Lower lobe of right lung (tissue), 2 donors: Measurements from ENCODE around the gene RPS29. TPM values are rescaled to one million over a fixed set of nuclear protein-coding genes. Genes with fewer than 3 reads are reported as not detected.

Source experiments
- ATAC-seq, 2 donors: fragments of 200-7000 bp; cut with Tn5 transposase; one replicate each; pipeline ENCODE4 v1.9.1; 2020 to 2022; ENCODE audit warnings: mild to moderate bottlenecking in 2 of 2, moderate library complexity in 2 of 2
- DNase-seq: peaks from one replicate; pipeline ENCODE4 v3.0.0-alpha.2; 2020
- H3K27ac ChIP-seq: fragments of 200-600 bp; one replicate; pipeline ENCODE4 v1.8.0; 2022
- H3K27me3 ChIP-seq: fragments of 200-600 bp; one replicate; pipeline ENCODE4 v1.8.0; 2022; ENCODE audit warnings: low read depth
- H3K36me3 ChIP-seq: fragments of 200-600 bp; one replicate; pipeline ENCODE4 v1.8.0; 2022; ENCODE audit warnings: mild to moderate bottlenecking
- H3K4me1 ChIP-seq: fragments of 200-600 bp; one replicate; pipeline ENCODE4 v1.8.0; 2022
- H3K4me3 ChIP-seq: fragments of 200-600 bp; one replicate; pipeline ENCODE4 v1.8.0; 2022; ENCODE audit warnings: mild to moderate bottlenecking
- H3K9me3 ChIP-seq: fragments of 200-600 bp; one replicate; pipeline ENCODE4 v1.8.0; 2022
- CTCF ChIP-seq: fragments of 200-600 bp; IDR thresholded peaks from one replicate; pipeline ENCODE4 v1.8.0; 2022; ENCODE audit warnings: antibody characterized with exemption, mild to moderate bottlenecking
- intact Hi-C: fragments of 100-400 bp; cut with DNase I; formaldehyde crosslinking; loops from one replicate; pipeline ENCODE4 v1.11.0; 2022
- total RNA-seq: library from RNA; stranded (reverse); fragmentation: NEBNext Ultra II Directional; extraction: Animal tissue kit (Norgen Biotek cat#: 25700); gene quantifications from one replicate; pipeline ENCODE4 v1.2.1, GENCODE V29; 2021
- donor health status: DM: no; HTN: yes; CAD: no; lungs with severe emphysema.

Gene RPS29
- total RNA-seq, 1 donor from 2014 or later, result 1,209 TPM

- no peak overlapping the region for H3K27ac ChIP-seq
- intact Hi-C loops, result no loop called here
Observed at GRCh38 chr14:49551569-49551968, 34.6 kb downstream of the RPS29 start.

GRCh38 chr14:49550286-49551184 is 35.6 kb downstream of the RPS29 start:
- Histone ChIP-seq H3K27me3 (no peaks in the 10 kb centered on the region), H3K9me3 (no peaks in the 10 kb centered on the region), H3K36me3 (no peaks in the 10 kb centered on the region), H3K27ac (no peak overlapping the region), H3K4me3 (no peak overlapping the region), H3K4me1 (no peaks in the 10 kb centered on the region)
- DNase-seq (no peak), ATAC-seq (no peak)
- intact Hi-C loops, result no loop called here
- no peak for TF ChIP-seq CTCF

More at GRCh38 chr14:49551569-49551968, 34.6 kb downstream of the RPS29 start:
- Histone ChIP-seq H3K4me1 (no peaks in the 10 kb centered on the region), H3K4me3 (no peak overlapping the region), H3K36me3 (no peaks in the 10 kb centered on the region), H3K27me3 (no peaks in the 10 kb centered on the region), H3K9me3 (no peaks in the 10 kb centered on the region)
- TF ChIP-seq CTCF, result no peak
- no peak for DNase-seq
- ATAC-seq, result no peak

- DNase-seq, result no peak
- Histone ChIP-seq H3K4me3 (no peak overlapping the region), H3K36me3 (no peaks in the 10 kb centered on the region), H3K27ac (no peak overlapping the region), H3K9me3 (no peaks in the 10 kb centered on the region), H3K27me3 (no peaks in the 10 kb centered on the region), H3K4me1 (no peaks in the 10 kb centered on the region)
- no peak for TF ChIP-seq CTCF
- no peak for ATAC-seq
- intact Hi-C loops, result no loop called here
Observed at GRCh38 chr14:49549881-49550280, 36.3 kb downstream of the RPS29 start.

GRCh38 chr14:49549446-49549845 is 36.7 kb downstream of the RPS29 start:
- ATAC-seq (no peak), DNase-seq (no peak)
- no peak for TF ChIP-seq CTCF
- Histone ChIP-seq H3K27ac (no peak overlapping the region), H3K4me3 (no peak overlapping the region), H3K36me3 (no peaks in the 10 kb centered on the region), H3K4me1 (no peaks in the 10 kb centered on the region), H3K27me3 (no peaks in the 10 kb centered on the region), H3K9me3 (no peaks in the 10 kb centered on the region)
- intact Hi-C loops, result no loop called here

GRCh38 chr14:49546766-49547165 is 39.4 kb downstream of the RPS29 start:
- H3K4me1 ChIP-seq, result no peaks in the 10 kb centered on the region
- H3K27ac ChIP-seq, result no peak overlapping the region
- H3K9me3 ChIP-seq, result no peaks in the 10 kb centered on the region
- H3K4me3 ChIP-seq, result no peak overlapping the region
- DNase-seq (no peak), ATAC-seq (no peak)
- no peaks in the 10 kb centered on the region for H3K27me3 ChIP-seq
- intact Hi-C loops, result no loop called here
- no peak for TF ChIP-seq CTCF
- no peaks in the 10 kb centered on the region for H3K36me3 ChIP-seq
